MM.1S (cell line): Measurements from ENCODE around the gene FHIT.

Experiments used
- EZH2 ChIP-seq: fragments of 300-600 bp; sonication (generic); optimal IDR thresholded peaks from 2 replicates; pipeline ENCODE3; 2017; ENCODE audit warnings: low read depth, mild to moderate bottlenecking, antibody characterized with exemption, low read length, mixed read lengths
- TF ChIP-seq, protein P1 (sequence below): fragments of 300-600 bp; sonication (generic); IDR thresholded peaks from 2 replicates; pipeline ENCODE4 v1.5.1; 2016; ENCODE audit warnings: antibody characterized with exemption, low read length, mixed read lengths

DNA sequence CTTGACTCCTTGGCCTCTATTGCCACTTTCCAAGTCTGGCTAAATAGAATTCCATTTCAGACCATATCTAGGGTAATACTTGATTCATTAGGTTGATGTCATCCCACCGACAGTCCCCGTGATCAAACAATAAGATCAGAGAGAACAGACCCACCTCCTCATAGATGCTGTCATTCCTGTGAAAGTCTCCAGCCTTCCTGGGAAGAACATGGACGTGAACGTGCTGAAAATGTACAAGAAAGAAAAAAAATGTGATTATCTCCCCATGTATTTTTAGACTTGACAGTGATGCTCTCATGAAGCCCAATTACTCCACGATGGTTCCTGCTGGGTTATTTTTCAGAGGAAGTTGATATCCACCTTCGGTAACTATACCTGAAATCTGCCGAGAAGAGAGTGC lies 1329.1 kb downstream of the FHIT start:
- TF ChIP-seq, protein P1, sequence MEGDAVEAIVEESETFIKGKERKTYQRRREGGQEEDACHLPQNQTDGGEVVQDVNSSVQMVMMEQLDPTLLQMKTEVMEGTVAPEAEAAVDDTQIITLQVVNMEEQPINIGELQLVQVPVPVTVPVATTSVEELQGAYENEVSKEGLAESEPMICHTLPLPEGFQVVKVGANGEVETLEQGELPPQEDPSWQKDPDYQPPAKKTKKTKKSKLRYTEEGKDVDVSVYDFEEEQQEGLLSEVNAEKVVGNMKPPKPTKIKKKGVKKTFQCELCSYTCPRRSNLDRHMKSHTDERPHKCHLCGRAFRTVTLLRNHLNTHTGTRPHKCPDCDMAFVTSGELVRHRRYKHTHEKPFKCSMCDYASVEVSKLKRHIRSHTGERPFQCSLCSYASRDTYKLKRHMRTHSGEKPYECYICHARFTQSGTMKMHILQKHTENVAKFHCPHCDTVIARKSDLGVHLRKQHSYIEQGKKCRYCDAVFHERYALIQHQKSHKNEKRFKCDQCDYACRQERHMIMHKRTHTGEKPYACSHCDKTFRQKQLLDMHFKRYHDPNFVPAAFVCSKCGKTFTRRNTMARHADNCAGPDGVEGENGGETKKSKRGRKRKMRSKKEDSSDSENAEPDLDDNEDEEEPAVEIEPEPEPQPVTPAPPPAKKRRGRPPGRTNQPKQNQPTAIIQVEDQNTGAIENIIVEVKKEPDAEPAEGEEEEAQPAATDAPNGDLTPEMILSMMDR = no peak
- no peak for TF ChIP-seq EZH2
